GM21447 (cell line): Measurements from ENCODE around the gene CTIF.

Experiments used
- ATAC-seq: cut with Tn5 transposase; IDR thresholded peaks from one replicate; pipeline ENCODE4 v1.9.1; 2021; ENCODE audit not compliant: unreplicated experiment

The CTIF gene

GRCh38 chr18:48766487-48766886, 227.7 kb downstream of the CTIF start:
- no peak for ATAC-seq

- ATAC-seq: no peak
Observed at GRCh38 chr18:48767090-48767690, 228.4 kb downstream of the CTIF start.

GRCh38 chr18:48769006-48769636, 230.3 kb downstream of the CTIF start:
- no peak for ATAC-seq

- ATAC-seq: no peak
Observed at GRCh38 chr18:48770243-48770642, 231.4 kb downstream of the CTIF start.

GRCh38 chr18:48771641-48772375, 233.0 kb downstream of the CTIF start:
- ATAC-seq: no peak

GRCh38 chr18:48772457-48772856, 233.6 kb downstream of the CTIF start:
- no peak for ATAC-seq

- ATAC-seq: no peak
Observed at GRCh38 chr18:48773821-48774220, 235.0 kb downstream of the CTIF start.

GRCh38 chr18:48774941-48775340, 236.1 kb downstream of the CTIF start:
- ATAC-seq: no peak

GRCh38 chr18:48775372-48776155, 236.7 kb downstream of the CTIF start:
- ATAC-seq: no peak

- no peak for ATAC-seq
Observed at GRCh38 chr18:48776156-48776555, 237.3 kb downstream of the CTIF start.

GRCh38 chr18:48776641-48777025, 237.8 kb downstream of the CTIF start:
- no peak for ATAC-seq

GRCh38 chr18:48777026-48777743, 238.4 kb downstream of the CTIF start:
- ATAC-seq: peak; percentile 55

GRCh38 chr18:48777744-48778116, 238.9 kb downstream of the CTIF start:
- ATAC-seq: no peak

GRCh38 chr18:48778344-48779011, 239.6 kb downstream of the CTIF start:
- ATAC-seq: no peak

GRCh38 chr18:48779462-48779861, 240.6 kb downstream of the CTIF start:
- ATAC-seq: no peak

GRCh38 chr18:48780201-48780912, 241.5 kb downstream of the CTIF start:
- ATAC-seq: no peak

- no peak for ATAC-seq
Observed at GRCh38 chr18:48780913-48781162, 242.0 kb downstream of the CTIF start.

GRCh38 chr18:48781163-48781987, 242.5 kb downstream of the CTIF start:
- no peak for ATAC-seq

GRCh38 chr18:48781988-48782363, 243.1 kb downstream of the CTIF start:
- no peak for ATAC-seq
